HEK293 (cell line): ENCODE measurements around the gene LYST.

Experiments
- BCL11A ChIP-seq: fragments of 450-650 bp; formaldehyde crosslinking; IDR thresholded peaks from 2 replicates; pipeline ENCODE4 v1.5.1; 2016; ENCODE audit warnings: low read depth, missing biosample characterization, missing genetic modification characterization
- BCL11B ChIP-seq: fragments of 450-650 bp; formaldehyde crosslinking; IDR thresholded peaks from 2 replicates; pipeline ENCODE4 v1.5.1; 2016; ENCODE audit warnings: low read depth, missing biosample characterization, missing genetic modification characterization
- EGR2 ChIP-seq: fragments of 450-650 bp; formaldehyde crosslinking; IDR thresholded peaks from 2 replicates; pipeline ENCODE4 v1.5.1; 2016; ENCODE audit warnings: low read depth, missing biosample characterization, missing genetic modification characterization
- KLF10 ChIP-seq: fragments of 450-650 bp; IDR thresholded peaks from 2 replicates; pipeline ENCODE4 v1.5.1; 2018; ENCODE audit warnings: missing biosample characterization, mild to moderate bottlenecking, missing genetic modification characterization
- MEIS1 ChIP-seq: sonication (generic); formaldehyde crosslinking; IDR thresholded peaks from 2 replicates; pipeline ENCODE4 v1.8.1; 2022; ENCODE audit warnings: missing genetic modification reagents, mild to moderate bottlenecking, borderline replicate concordance
- MZF1 ChIP-seq: fragments of 450-650 bp; formaldehyde crosslinking; IDR thresholded peaks from 2 replicates; pipeline ENCODE4 v1.5.1; 2017; ENCODE audit warnings: missing biosample characterization, missing genetic modification characterization, borderline replicate concordance
- OSR2 ChIP-seq: fragments of 450-650 bp; formaldehyde crosslinking; IDR thresholded peaks from 2 replicates; pipeline ENCODE4 v1.5.1; 2016; ENCODE audit warnings: missing biosample characterization, missing genetic modification characterization
- SCRT2 ChIP-seq: fragments of 450-650 bp; formaldehyde crosslinking; IDR thresholded peaks from 2 replicates; pipeline ENCODE4 v1.5.1; 2016; ENCODE audit warnings: missing biosample characterization, missing genetic modification characterization
- ZFP69B ChIP-seq: fragments of 450-650 bp; formaldehyde crosslinking; IDR thresholded peaks from 2 replicates; pipeline ENCODE4 v1.5.1; 2016; ENCODE audit warnings: missing biosample characterization, missing genetic modification characterization
- ZNF121 ChIP-seq: fragments of 450-650 bp; formaldehyde crosslinking; IDR thresholded peaks from 2 replicates; pipeline ENCODE4 v1.5.1; 2016; ENCODE audit warnings: missing biosample characterization, missing genetic modification characterization
- ZNF280C ChIP-seq: fragments of 450-650 bp; formaldehyde crosslinking; IDR thresholded peaks from 2 replicates; pipeline ENCODE4 v1.5.1; 2016; ENCODE audit warnings: missing biosample characterization, missing genetic modification characterization
- ZNF302 ChIP-seq: fragments of 450-650 bp; formaldehyde crosslinking; IDR thresholded peaks from 2 replicates; pipeline ENCODE4 v1.5.1; 2016; ENCODE audit warnings: missing biosample characterization, missing genetic modification characterization, low read depth
- ZNF341 ChIP-seq: fragments of 450-650 bp; formaldehyde crosslinking; IDR thresholded peaks from 2 replicates; pipeline ENCODE4; 2016; ENCODE audit warnings: low read depth, missing biosample characterization, missing genetic modification characterization
- ZNF404 ChIP-seq: fragments of 450-650 bp; formaldehyde crosslinking; IDR thresholded peaks from 2 replicates; pipeline ENCODE4 v1.5.1; 2017; ENCODE audit warnings: missing biosample characterization, missing genetic modification characterization
- ZNF514 ChIP-seq: fragments of 450-650 bp; formaldehyde crosslinking; IDR thresholded peaks from 2 replicates; pipeline ENCODE4 v1.5.1; 2016; ENCODE audit warnings: missing biosample characterization, missing genetic modification characterization
- ZNF529 ChIP-seq: fragments of 450-650 bp; formaldehyde crosslinking; IDR thresholded peaks from 2 replicates; pipeline ENCODE4 v1.5.1; 2017; ENCODE audit warnings: missing genetic modification characterization, missing biosample characterization; ENCODE audit not compliant: insufficient replicate concordance
- ZNF548 ChIP-seq: fragments of 450-650 bp; formaldehyde crosslinking; IDR thresholded peaks from 2 replicates; pipeline ENCODE4 v1.5.1; 2016; ENCODE audit warnings: missing biosample characterization, missing genetic modification characterization
- ZNF571 ChIP-seq: fragments of 450-650 bp; formaldehyde crosslinking; IDR thresholded peaks from 2 replicates; pipeline ENCODE4 v1.5.0; 2017; ENCODE audit warnings: missing biosample characterization, missing genetic modification characterization
- ZNF670 ChIP-seq: fragments of 450-650 bp; formaldehyde crosslinking; IDR thresholded peaks from 2 replicates; pipeline ENCODE4 v1.5.1; 2016; ENCODE audit warnings: missing biosample characterization, missing genetic modification characterization, low read depth
- ZNF692 ChIP-seq: fragments of 450-650 bp; formaldehyde crosslinking; IDR thresholded peaks from 2 replicates; pipeline ENCODE4 v1.5.1; 2016; ENCODE audit warnings: missing biosample characterization, missing genetic modification characterization
- ZNF707 ChIP-seq: fragments of 450-650 bp; formaldehyde crosslinking; IDR thresholded peaks from 2 replicates; pipeline ENCODE4 v1.5.1; 2016; ENCODE audit warnings: missing biosample characterization, missing genetic modification characterization
- ZNF768 ChIP-seq: fragments of 450-650 bp; formaldehyde crosslinking; IDR thresholded peaks from 2 replicates; pipeline ENCODE4 v1.5.1; 2018; ENCODE audit warnings: missing biosample characterization, mild to moderate bottlenecking, missing genetic modification characterization
- ZNF791 ChIP-seq: fragments of 450-650 bp; formaldehyde crosslinking; IDR thresholded peaks from 2 replicates; pipeline ENCODE4 v1.5.1; 2016; ENCODE audit warnings: missing biosample characterization, missing genetic modification characterization
- ZNF830 ChIP-seq: fragments of 450-650 bp; IDR thresholded peaks from 2 replicates; pipeline ENCODE4 v1.5.0; 2018; ENCODE audit warnings: missing biosample characterization, missing genetic modification characterization, low read depth, mild to moderate bottlenecking, moderate library complexity
- ZNF837 ChIP-seq: fragments of 450-650 bp; formaldehyde crosslinking; IDR thresholded peaks from 2 replicates; pipeline ENCODE4 v1.5.1; 2016; ENCODE audit warnings: missing biosample characterization, missing genetic modification characterization
- ZSCAN16 ChIP-seq: fragments of 450-650 bp; formaldehyde crosslinking; IDR thresholded peaks from 2 replicates; pipeline ENCODE4 v1.5.1; 2016; ENCODE audit warnings: missing biosample characterization, missing genetic modification characterization
- ZXDB ChIP-seq: fragments of 450-650 bp; formaldehyde crosslinking; IDR thresholded peaks from 2 replicates; pipeline ENCODE4 v1.5.1; 2016; ENCODE audit warnings: missing biosample characterization, missing genetic modification characterization
- TF ChIP-seq, protein P1 (sequence below): fragments of 450-650 bp; formaldehyde crosslinking; IDR thresholded peaks from 2 replicates; pipeline ENCODE4 v1.5.1; 2016; ENCODE audit warnings: missing biosample characterization, missing genetic modification characterization
- TF ChIP-seq, protein P2 (sequence below): fragments of 450-650 bp; formaldehyde crosslinking; IDR thresholded peaks from 2 replicates; pipeline ENCODE4 v1.5.1; 2016; ENCODE audit warnings: missing biosample characterization, missing genetic modification characterization
- TF ChIP-seq, protein P3 (sequence below): fragments of 450-650 bp; formaldehyde crosslinking; IDR thresholded peaks from 2 replicates; pipeline ENCODE4 v1.5.1; 2016; ENCODE audit warnings: missing biosample characterization, missing genetic modification characterization

Gene LYST

GRCh38 chr1:235866205-235866912 lies at the start of gene LYST (continued):
- TF ChIP-seq, protein P1, sequence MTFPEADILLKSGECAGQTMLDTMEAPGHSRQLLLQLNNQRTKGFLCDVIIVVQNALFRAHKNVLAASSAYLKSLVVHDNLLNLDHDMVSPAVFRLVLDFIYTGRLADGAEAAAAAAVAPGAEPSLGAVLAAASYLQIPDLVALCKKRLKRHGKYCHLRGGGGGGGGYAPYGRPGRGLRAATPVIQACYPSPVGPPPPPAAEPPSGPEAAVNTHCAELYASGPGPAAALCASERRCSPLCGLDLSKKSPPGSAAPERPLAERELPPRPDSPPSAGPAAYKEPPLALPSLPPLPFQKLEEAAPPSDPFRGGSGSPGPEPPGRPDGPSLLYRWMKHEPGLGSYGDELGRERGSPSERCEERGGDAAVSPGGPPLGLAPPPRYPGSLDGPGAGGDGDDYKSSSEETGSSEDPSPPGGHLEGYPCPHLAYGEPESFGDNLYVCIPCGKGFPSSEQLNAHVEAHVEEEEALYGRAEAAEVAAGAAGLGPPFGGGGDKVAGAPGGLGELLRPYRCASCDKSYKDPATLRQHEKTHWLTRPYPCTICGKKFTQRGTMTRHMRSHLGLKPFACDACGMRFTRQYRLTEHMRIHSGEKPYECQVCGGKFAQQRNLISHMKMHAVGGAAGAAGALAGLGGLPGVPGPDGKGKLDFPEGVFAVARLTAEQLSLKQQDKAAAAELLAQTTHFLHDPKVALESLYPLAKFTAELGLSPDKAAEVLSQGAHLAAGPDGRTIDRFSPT, result peak; percentile 77; the same call in 1 of the 2 replicates
- TF ChIP-seq ZNF529 (tag by site-specific recombination) (no peak), ZNF280C (tag by site-specific recombination) (no peak), ZXDB (tag by site-specific recombination) (peak; percentile 75), MEIS1 (no peak), ZSCAN16 (0 out of 2 replicates have a peak, but pooled peaks have one; percentile 55), ZNF837 (tag by site-specific recombination) (0 out of 2 replicates have a peak, but pooled peaks have one; percentile 27), ZFP69B (peak; percentile 83), EGR2 (tag by site-specific recombination) (peak; percentile 91), ZNF341 (peak; percentile 69), BCL11B (tag by site-specific recombination) (peak; percentile 21; the same call in 1 of the 2 replicates), SCRT2 (tag by site-specific recombination) (peak; percentile 93), ZNF707 (tag by site-specific recombination) (no peak), ZNF830 (tag by site-specific recombination) (no peak), ZNF548 (tag by site-specific recombination) (peak; percentile 65; the same call in 1 of the 2 replicates), ZNF121 (tag by site-specific recombination) (no peak), ZNF768 (tag by site-specific recombination) (peak; percentile 28; the same call in 1 of the 2 replicates), MZF1 (peak; percentile 42; the same call in 1 of the 2 replicates), ZNF791 (tag by site-specific recombination) (no peak), ZNF404 (tag by site-specific recombination) (no peak), ZNF571 (tag by site-specific recombination) (no peak), KLF10 (peak; percentile 49; the same call in 1 of the 2 replicates), ZNF514 (tag by site-specific recombination) (no peak), OSR2 (tag by site-specific recombination) (peak; percentile 47; the same call in 1 of the 2 replicates), ZNF670 (tag by site-specific recombination) (no peak), BCL11A (no peak; the same call in 1 of the 2 replicates), ZNF302 (no peak), ZNF692 (peak; percentile 89)
- TF ChIP-seq, protein P2, sequence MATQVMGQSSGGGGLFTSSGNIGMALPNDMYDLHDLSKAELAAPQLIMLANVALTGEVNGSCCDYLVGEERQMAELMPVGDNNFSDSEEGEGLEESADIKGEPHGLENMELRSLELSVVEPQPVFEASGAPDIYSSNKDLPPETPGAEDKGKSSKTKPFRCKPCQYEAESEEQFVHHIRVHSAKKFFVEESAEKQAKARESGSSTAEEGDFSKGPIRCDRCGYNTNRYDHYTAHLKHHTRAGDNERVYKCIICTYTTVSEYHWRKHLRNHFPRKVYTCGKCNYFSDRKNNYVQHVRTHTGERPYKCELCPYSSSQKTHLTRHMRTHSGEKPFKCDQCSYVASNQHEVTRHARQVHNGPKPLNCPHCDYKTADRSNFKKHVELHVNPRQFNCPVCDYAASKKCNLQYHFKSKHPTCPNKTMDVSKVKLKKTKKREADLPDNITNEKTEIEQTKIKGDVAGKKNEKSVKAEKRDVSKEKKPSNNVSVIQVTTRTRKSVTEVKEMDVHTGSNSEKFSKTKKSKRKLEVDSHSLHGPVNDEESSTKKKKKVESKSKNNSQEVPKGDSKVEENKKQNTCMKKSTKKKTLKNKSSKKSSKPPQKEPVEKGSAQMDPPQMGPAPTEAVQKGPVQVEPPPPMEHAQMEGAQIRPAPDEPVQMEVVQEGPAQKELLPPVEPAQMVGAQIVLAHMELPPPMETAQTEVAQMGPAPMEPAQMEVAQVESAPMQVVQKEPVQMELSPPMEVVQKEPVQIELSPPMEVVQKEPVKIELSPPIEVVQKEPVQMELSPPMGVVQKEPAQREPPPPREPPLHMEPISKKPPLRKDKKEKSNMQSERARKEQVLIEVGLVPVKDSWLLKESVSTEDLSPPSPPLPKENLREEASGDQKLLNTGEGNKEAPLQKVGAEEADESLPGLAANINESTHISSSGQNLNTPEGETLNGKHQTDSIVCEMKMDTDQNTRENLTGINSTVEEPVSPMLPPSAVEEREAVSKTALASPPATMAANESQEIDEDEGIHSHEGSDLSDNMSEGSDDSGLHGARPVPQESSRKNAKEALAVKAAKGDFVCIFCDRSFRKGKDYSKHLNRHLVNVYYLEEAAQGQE (tag by site-specific recombination), result 0 out of 2 replicates have a peak, but pooled peaks have one; percentile 7
- TF ChIP-seq, protein P3, sequence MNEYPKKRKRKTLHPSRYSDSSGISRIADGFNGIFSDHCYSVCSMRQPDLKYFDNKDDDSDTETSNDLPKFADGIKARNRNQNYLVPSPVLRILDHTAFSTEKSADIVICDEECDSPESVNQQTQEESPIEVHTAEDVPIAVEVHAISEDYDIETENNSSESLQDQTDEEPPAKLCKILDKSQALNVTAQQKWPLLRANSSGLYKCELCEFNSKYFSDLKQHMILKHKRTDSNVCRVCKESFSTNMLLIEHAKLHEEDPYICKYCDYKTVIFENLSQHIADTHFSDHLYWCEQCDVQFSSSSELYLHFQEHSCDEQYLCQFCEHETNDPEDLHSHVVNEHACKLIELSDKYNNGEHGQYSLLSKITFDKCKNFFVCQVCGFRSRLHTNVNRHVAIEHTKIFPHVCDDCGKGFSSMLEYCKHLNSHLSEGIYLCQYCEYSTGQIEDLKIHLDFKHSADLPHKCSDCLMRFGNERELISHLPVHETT (tag by site-specific recombination), result no peak
